Stimulated activated effector memory CD8-positive, alpha-beta T cell treated with anti-CD3 and anti-CD28 coated beads, Interleukin-12 subunit alpha, Interleukin-12 subunit beta, amount 100 ng/mL, for 72 hours (primary cell): Measurements from ENCODE around the gene SBNO2.
A peak's percentile ranks its signal among the peaks of the same experiment; 100 is the strongest.

Source experiments
- ATAC-seq: fragments of 150-1000 bp; cut with Tn5 transposase; 2 replicates; pipeline ENCODE4 v1.10.0; 2021
- DNase-seq, 2 donors: peaks; one replicate each; pipeline ENCODE4 v3.0.0; 2021 to 2022; ENCODE audit warnings: low spot score in 2 of 2
- H3K27ac Mint-ChIP-seq: one replicate; pipeline ENCODE4 v1.8.0; 2022; ENCODE audit warnings: mild to moderate bottlenecking, mixed read lengths
- H3K36me3 Mint-ChIP-seq: one replicate; pipeline ENCODE4 v1.8.0; 2022; ENCODE audit warnings: mild to moderate bottlenecking, mixed read lengths
- H3K4me1 Mint-ChIP-seq: one replicate; pipeline ENCODE4 v1.8.0; 2022; ENCODE audit warnings: mixed read lengths
- H3K4me3 Mint-ChIP-seq: one replicate; pipeline ENCODE4 v1.8.0; 2022; ENCODE audit warnings: mild to moderate bottlenecking, mixed read lengths
- H3K9me3 Mint-ChIP-seq: one replicate; pipeline ENCODE4 v1.8.0; 2022; ENCODE audit warnings: mixed read lengths

SBNO2 gene

GRCh38 chr19:1082928-1083816 is 90.9 kb downstream of the SBNO2 start:
- no peak for ATAC-seq
- peaks cover 34% of the 10 kb centered on the region for H3K4me1 Mint-ChIP-seq

GRCh38 chr19:1082165-1082927 is 91.7 kb downstream of the SBNO2 start:
- Mint-ChIP-seq H3K9me3 (no peaks in the 10 kb centered on the region), H3K27ac (peak overlapping the region; percentile 74), H3K4me3 (no peak overlapping the region), H3K4me1 (peaks cover 32% of the 10 kb centered on the region), H3K36me3 (peaks cover 100% of the 10 kb centered on the region)
- ATAC-seq (peak; percentile 72), DNase-seq (peak in 1 of 2 donors; percentile 83)

More at GRCh38 chr19:1082928-1083816, 90.9 kb downstream of the SBNO2 start:
- H3K36me3 Mint-ChIP-seq, result peaks cover 100% of the 10 kb centered on the region
- H3K4me3 Mint-ChIP-seq, result no peak overlapping the region
- H3K9me3 Mint-ChIP-seq, result no peaks in the 10 kb centered on the region
- peak overlapping the region; percentile 74 for H3K27ac Mint-ChIP-seq
- DNase-seq, result no peak

- Mint-ChIP-seq H3K4me3 (no peak overlapping the region), H3K27ac (peak overlapping the region; percentile 74)
- no peak for ATAC-seq
These were observed 92.5 kb downstream of the SBNO2 start for GRCh38 chr19:1081301-1082164.

GRCh38 chr19:1080360-1081161 is 93.5 kb downstream of the SBNO2 start:
- Mint-ChIP-seq H3K9me3 (no peaks in the 10 kb centered on the region), H3K27ac (peak overlapping the region; percentile 74), H3K4me3 (peak overlapping the region; percentile 69), H3K36me3 (peaks cover 100% of the 10 kb centered on the region), H3K4me1 (peaks cover 44% of the 10 kb centered on the region)
- no peak for DNase-seq
- ATAC-seq, result no peak

More at GRCh38 chr19:1081301-1082164, 92.5 kb downstream of the SBNO2 start:
- Mint-ChIP-seq H3K9me3 (no peaks in the 10 kb centered on the region), H3K4me1 (peaks cover 39% of the 10 kb centered on the region), H3K36me3 (peaks cover 100% of the 10 kb centered on the region)
- DNase-seq, result no peak

GRCh38 chr19:1079566-1080111 is 94.4 kb downstream of the SBNO2 start:
- H3K4me3 Mint-ChIP-seq, result peak overlapping the region; percentile 69
- H3K4me1 Mint-ChIP-seq, result peaks cover 38% of the 10 kb centered on the region
- peaks cover 100% of the 10 kb centered on the region for H3K36me3 Mint-ChIP-seq
- ATAC-seq (no peak), DNase-seq (peak in 1 of 2 donors; percentile 82)
- no peaks in the 10 kb centered on the region for H3K9me3 Mint-ChIP-seq
- H3K27ac Mint-ChIP-seq, result peak overlapping the region; percentile 58

- peak; percentile 89 for ATAC-seq
- H3K27ac Mint-ChIP-seq, result peak overlapping the region; percentile 86
- peak; percentile 68 to 91 for DNase-seq
- H3K4me1 Mint-ChIP-seq, result peaks cover 61% of the 10 kb centered on the region
- peaks cover 100% of the 10 kb centered on the region for H3K36me3 Mint-ChIP-seq
- H3K9me3 Mint-ChIP-seq, result no peaks in the 10 kb centered on the region
- H3K4me3 Mint-ChIP-seq, result peak overlapping the region; percentile 69
These were observed 97.1 kb downstream of the SBNO2 start for GRCh38 chr19:1076951-1077350.

GRCh38 chr19:1076046-1076386 is 98.1 kb downstream of the SBNO2 start:
- Mint-ChIP-seq H3K36me3 (peaks cover 97% of the 10 kb centered on the region), H3K4me3 (peak overlapping the region; percentile 50), H3K9me3 (no peaks in the 10 kb centered on the region), H3K4me1 (peaks cover 58% of the 10 kb centered on the region), H3K27ac (peak overlapping the region; percentile 90)
- DNase-seq (no peak), ATAC-seq (no peak)

- ATAC-seq (peak; percentile 39), DNase-seq (peak; percentile 70 to 90)
- H3K36me3 Mint-ChIP-seq, result peaks cover 96% of the 10 kb centered on the region
- peaks cover 53% of the 10 kb centered on the region for H3K4me1 Mint-ChIP-seq
- H3K9me3 Mint-ChIP-seq, result no peaks in the 10 kb centered on the region
- peak overlapping the region; percentile 57 for H3K4me3 Mint-ChIP-seq
- H3K27ac Mint-ChIP-seq, result peak overlapping the region; percentile 90
These were observed 99.4 kb downstream of the SBNO2 start for GRCh38 chr19:1074544-1075283.

- no peak for ATAC-seq
- peaks cover 58% of the 10 kb centered on the region for H3K4me1 Mint-ChIP-seq
- no peaks in the 10 kb centered on the region for H3K9me3 Mint-ChIP-seq
- H3K36me3 Mint-ChIP-seq, result peaks cover 96% of the 10 kb centered on the region
- DNase-seq, result no peak
- peak overlapping the region; percentile 57 for H3K4me3 Mint-ChIP-seq
- peak overlapping the region; percentile 80 for H3K27ac Mint-ChIP-seq
These were observed 100.0 kb downstream of the SBNO2 start for GRCh38 chr19:1073956-1074517.

GRCh38 chr19:1073063-1073955 is 100.8 kb downstream of the SBNO2 start:
- DNase-seq, result no peak
- Mint-ChIP-seq H3K36me3 (peaks cover 96% of the 10 kb centered on the region), H3K27ac (peak overlapping the region; percentile 80), H3K4me1 (peaks cover 66% of the 10 kb centered on the region), H3K9me3 (no peaks in the 10 kb centered on the region), H3K4me3 (peak overlapping the region; percentile 57)
- ATAC-seq, result no peak

GRCh38 chr19:1072371-1073015 is 101.6 kb downstream of the SBNO2 start:
- H3K4me1 Mint-ChIP-seq, result peaks cover 62% of the 10 kb centered on the region
- H3K4me3 Mint-ChIP-seq, result peak overlapping the region; percentile 62
- H3K9me3 Mint-ChIP-seq, result no peaks in the 10 kb centered on the region
- DNase-seq, result no peak
- peaks cover 96% of the 10 kb centered on the region for H3K36me3 Mint-ChIP-seq
- ATAC-seq, result no peak
- peak overlapping the region; percentile 93 for H3K27ac Mint-ChIP-seq
